Measurements from ENCODE around the gene AGPAT2.

GRCh38 chr9:136669791-136670464 lies 17.3 kb downstream of the AGPAT2 start:
- no peak for TF ChIP-seq CTCF (conservative IDR thresholded peaks at IDR 0.05)
- no peak for TF ChIP-seq ZFX (IDR thresholded peaks at IDR 0.05)

All from C4-2B (cell line).